Activated CD4-positive, CD25-positive, alpha-beta regulatory T cell treated with anti-CD3 and anti-CD28 coated beads, Interleukin-2, amount 50 U/mL, for 16 hours (primary cell): ENCODE results near the gene RGL1.
"Not testable (repeated sequence)": the region's sequence is repeated elsewhere in the genome, so short reads cannot be mapped to it uniquely, and the experiment has no call there.

Experiments used
- DNase-seq: peaks from one replicate; pipeline ENCODE4 v3.0.0-alpha.2; 2020; ENCODE audit warnings: low read depth, low spot score

RGL1 gene

GRCh38 chr1:183804916-183805841 lies at the start of gene RGL1:
Gene RGL1 (plus strand): TSS chr1:183805120. CDS start chr1:183805298, 178 bp downstream.
- no peak for DNase-seq

- DNase-seq = no peak
These were observed 48.6 kb upstream of the RGL1 start for GRCh38 chr1:183756326-183756725.

- no peak for DNase-seq
These were observed 47.9 kb upstream of the RGL1 start for GRCh38 chr1:183757061-183757460.

- DNase-seq = no peak
These were observed 46.0 kb upstream of the RGL1 start for GRCh38 chr1:183758913-183759312.

GRCh38 chr1:183760661-183761060 lies 44.3 kb upstream of the RGL1 start:
- DNase-seq = no peak

GRCh38 chr1:183761871-183762270 lies 43.0 kb upstream of the RGL1 start:
- DNase-seq = no peak

GRCh38 chr1:183762856-183763255 lies 42.1 kb upstream of the RGL1 start:
- DNase-seq = not testable (repeated sequence)

- no peak for DNase-seq
These were observed 39.9 kb upstream of the RGL1 start for GRCh38 chr1:183764981-183765380.

- DNase-seq = no peak
These were observed 34.7 kb upstream of the RGL1 start for GRCh38 chr1:183769956-183770815.

- DNase-seq = no peak
These were observed 34.1 kb upstream of the RGL1 start for GRCh38 chr1:183770816-183771128.

- no peak for DNase-seq
These were observed 31.2 kb upstream of the RGL1 start for GRCh38 chr1:183773482-183774274.

GRCh38 chr1:183774938-183775337 lies 30.0 kb upstream of the RGL1 start:
- DNase-seq = no peak

GRCh38 chr1:183776731-183777130 lies 28.2 kb upstream of the RGL1 start:
- DNase-seq = no peak

GRCh38 chr1:183777328-183777727 lies 27.6 kb upstream of the RGL1 start:
- no peak for DNase-seq

- DNase-seq = no peak
These were observed 26.9 kb upstream of the RGL1 start for GRCh38 chr1:183778045-183778444.

- DNase-seq = no peak
These were observed 26.1 kb upstream of the RGL1 start for GRCh38 chr1:183778568-183779433.

GRCh38 chr1:183780159-183780558 lies 24.8 kb upstream of the RGL1 start:
- no peak for DNase-seq

- no peak for DNase-seq
These were observed 24.2 kb upstream of the RGL1 start for GRCh38 chr1:183780757-183781156.

- no peak for DNase-seq
These were observed 21.6 kb upstream of the RGL1 start for GRCh38 chr1:183783342-183783741.

GRCh38 chr1:183783767-183784637 lies 20.9 kb upstream of the RGL1 start:
- DNase-seq = no peak
